HG03064 (cell line): ENCODE measurements around the gene A3GALT2.
"Not testable (repeated sequence)": the region's sequence is repeated elsewhere in the genome, so short reads cannot be mapped to it uniquely, and the experiment has no call there.

Experiments used
- ATAC-seq: cut with Tn5 transposase; IDR thresholded peaks from one replicate; pipeline ENCODE4 v1.9.1; 2021; ENCODE audit warnings: low read depth; ENCODE audit not compliant: unreplicated experiment

Gene A3GALT2

GRCh38 chr1:33295450-33296081 is 25.3 kb downstream of the A3GALT2 start:
- ATAC-seq, result peak; percentile 61

- ATAC-seq, result no peak
Measured at GRCh38 chr1:33295023-33295422, 25.9 kb downstream of the A3GALT2 start.

GRCh38 chr1:33294071-33295010 is 26.6 kb downstream of the A3GALT2 start:
- no peak for ATAC-seq

GRCh38 chr1:33292726-33293340 is 28.1 kb downstream of the A3GALT2 start:
- ATAC-seq, result no peak

- not testable (repeated sequence) for ATAC-seq
Measured at GRCh38 chr1:33290615-33291014, 30.3 kb downstream of the A3GALT2 start.

- no peak for ATAC-seq
Measured at GRCh38 chr1:33289858-33290154, 31.1 kb downstream of the A3GALT2 start.

- no peak for ATAC-seq
Measured at GRCh38 chr1:33288976-33289857, 31.7 kb downstream of the A3GALT2 start.

GRCh38 chr1:33287317-33287716 is 33.6 kb downstream of the A3GALT2 start:
- no peak for ATAC-seq

GRCh38 chr1:33286451-33287185 is 34.3 kb downstream of the A3GALT2 start:
- ATAC-seq, result no peak

GRCh38 chr1:33284049-33284448 is 36.8 kb downstream of the A3GALT2 start:
- no peak for ATAC-seq

GRCh38 chr1:33282791-33283190 is 38.1 kb downstream of the A3GALT2 start:
- no peak for ATAC-seq

- no peak for ATAC-seq
Measured at GRCh38 chr1:33281554-33282303, 39.2 kb downstream of the A3GALT2 start.

GRCh38 chr1:33280091-33280661 is 40.7 kb downstream of the A3GALT2 start:
- no peak for ATAC-seq

- no peak for ATAC-seq
Measured at GRCh38 chr1:33277488-33278084, 43.3 kb downstream of the A3GALT2 start.

GRCh38 chr1:33276573-33277298 is 44.2 kb downstream of the A3GALT2 start:
- no peak for ATAC-seq

- ATAC-seq, result no peak
Measured at GRCh38 chr1:33275706-33276572, 45.0 kb downstream of the A3GALT2 start.

- ATAC-seq, result no peak
Measured at GRCh38 chr1:33275195-33275594, 45.7 kb downstream of the A3GALT2 start.
